GM10248 (cell line): ENCODE results near the gene CCDC70.
"Not testable (repeated sequence)": the region's sequence is repeated elsewhere in the genome, so short reads cannot be mapped to it uniquely, and the experiment has no call there.

ENCODE experiments used
- CTCF ChIA-PET: fragments of 300-600 bp; sonication (Branson Sonifier 250); formaldehyde crosslinking; extraction: SDS; loops from one replicate; lab custom pipeline; 2021; ENCODE audit warnings: antibody characterized with exemption; lab: Yijun Ruan, JAX
- POLR2A ChIA-PET: fragments of 350-650 bp; sonication (Branson Sonifier 250); formaldehyde crosslinking; extraction: SDS; loops from one replicate; lab custom pipeline; 2020; ENCODE audit warnings: antibody characterized with exemption; lab: Yijun Ruan, JAX
- DNase-seq: peaks from one replicate; pipeline ENCODE4 v3.0.0; 2012; ENCODE audit errors: extremely low spot score
- CTCF ChIP-seq: IDR thresholded peaks from 2 replicates; pipeline ENCODE4 v1.5.1; 2012; ENCODE audit warnings: mild to moderate bottlenecking, low read depth; ENCODE audit errors: extremely low read depth, missing control alignments, control extremely low read depth

Gene CCDC70

GRCh38 chr13:51823359-51823758, 38.4 kb upstream of the CCDC70 start:
- ChIA-PET POLR2A (no interaction called here), CTCF (interaction anchor here (1.0 kb wide), 1 partner anchor 8 kb away, joined by 4 read pairs; no protein-coding TSS in a partner anchor)
- DNase-seq = no peak
- no peak for TF ChIP-seq CTCF

GRCh38 chr13:51823863-51824262, 37.9 kb upstream of the CCDC70 start:
- TF ChIP-seq CTCF = no peak
- no peak for DNase-seq
- POLR2A ChIA-PET = no interaction called here
- CTCF ChIA-PET = interaction anchor here (1.0 kb wide), 1 partner anchor 8 kb away, joined by 4 read pairs; no protein-coding TSS in a partner anchor

DNA sequence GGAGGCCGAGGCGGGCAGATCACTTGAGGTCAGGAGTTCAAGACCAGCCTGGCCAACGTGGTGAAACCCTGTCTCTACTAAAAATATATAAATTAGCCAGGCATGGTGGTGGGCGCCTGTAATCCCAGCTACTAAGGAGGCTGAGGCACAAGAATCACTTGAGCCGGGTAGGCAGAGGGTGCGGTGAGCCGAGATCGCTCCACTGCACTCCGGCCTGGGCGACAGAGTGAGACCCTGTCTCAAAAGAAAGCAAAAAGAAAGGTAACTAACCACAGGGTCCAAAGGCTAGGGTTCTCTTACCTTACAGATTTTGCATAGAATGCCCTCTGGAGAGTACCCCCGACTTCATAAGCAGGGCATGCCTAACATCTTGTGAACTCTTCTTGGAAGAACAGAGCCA, 37.1 kb upstream of the CCDC70 start:
- not testable (repeated sequence) for DNase-seq
- CTCF ChIA-PET = interaction anchor here (5.8 kb wide), 1 partner anchor 10 kb away, joined by 48 read pairs; no protein-coding TSS in a partner anchor

GRCh38 chr13:51825165-51825592, 36.6 kb upstream of the CCDC70 start:
- ChIA-PET POLR2A (no interaction called here), CTCF (interaction anchor here (0.9 to 5.8 kb wide), 3 partner anchors 11 to 20 kb away, joined by 3 to 48 read pairs (median 4); partner anchors contain the start of gene TMEM272)
- no peak for DNase-seq
- TF ChIP-seq CTCF = no peak

More for the DNA sequence above, 37.1 kb upstream of the CCDC70 start:
- POLR2A ChIA-PET = not testable (repeated sequence)

- TF ChIP-seq CTCF = no peak
- POLR2A ChIA-PET = interaction anchor here (0.7 kb wide), 1 partner anchor 15 kb away, joined by 5 read pairs; no protein-coding TSS in a partner anchor
- no peak for DNase-seq
- CTCF ChIA-PET = interaction anchor here (0.9 to 5.8 kb wide), 5 partner anchors 8 to 540 kb away, joined by 3 to 48 read pairs (median 3); partner anchors contain the start of gene TMEM272
These were observed 36.0 kb upstream of the CCDC70 start for GRCh38 chr13:51825681-51826254.

DNA sequence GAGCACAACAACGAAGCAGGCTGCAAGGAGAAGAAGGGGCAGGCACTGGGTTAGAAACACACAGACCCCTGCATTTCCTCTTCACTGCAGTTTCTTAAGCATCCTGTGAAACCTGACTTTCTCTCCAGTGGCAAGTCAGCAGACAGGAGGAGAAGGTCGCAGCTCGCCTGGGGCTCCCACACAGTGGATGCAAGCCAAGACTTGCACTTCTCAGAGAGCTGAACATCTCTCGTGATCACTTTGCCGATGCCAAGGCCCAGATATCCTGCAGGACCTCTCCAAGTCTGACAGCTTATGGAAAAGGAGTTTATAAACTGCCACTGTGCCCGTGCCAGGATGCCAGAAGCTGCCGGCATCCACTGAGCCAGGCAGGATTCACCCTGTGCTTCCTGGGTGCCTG, 35.2 kb upstream of the CCDC70 start:
- CTCF ChIA-PET = interaction anchor here (1.1 to 5.8 kb wide), 3 partner anchors 9 to 540 kb away, joined by 3 to 48 read pairs (median 3); no protein-coding TSS in a partner anchor

More for the DNA sequence above, 35.2 kb upstream of the CCDC70 start:
- TF ChIP-seq CTCF = no peak
- no peak for DNase-seq
- POLR2A ChIA-PET = interaction anchor here (0.6 kb wide), 1 partner anchor 204 kb away, joined by 5 read pairs; no protein-coding TSS in a partner anchor
